ENCODE results near the gene SARDH. TPM values are rescaled to one million over a fixed set of nuclear protein-coding genes. Genes with fewer than 3 reads are reported as not detected.

The SARDH gene
- total and polyA plus RNA-seq, 7 donors, result 0.49 to 3.0 (median 1.9) TPM; not detected in 1

Other genes starting within 250 kb of the SARDH start
- gene MYMK, start 213.4 kb downstream of the SARDH start, total RNA-seq, result not detected
- gene MYMK, start 213.4 kb downstream of the SARDH start, polyA plus RNA-seq, result not detected
- gene ADAMTSL2, start 203.6 kb downstream of the SARDH start, total RNA-seq, result 1 to 10 TPM in 2 of 4 donors, under 1 TPM in 2; 0.33 to 4.2 (median 0.94) TPM
- gene ADAMTSL2, start 203.6 kb downstream of the SARDH start, polyA plus RNA-seq, result 1 to 10 TPM in 1 of 3 donors, under 1 TPM in 2; 0.46 to 1.8 (median 0.60) TPM
- 1 to 10 TPM in 2 of 4 donors, under 1 TPM in 1, not detected in 1; 0.83 to 1.5 (median 1.1) TPM for gene FAM163B, start 129.0 kb downstream of the SARDH start, total RNA-seq
- gene FAM163B, start 129.0 kb downstream of the SARDH start, polyA plus RNA-seq, result 1 to 10 TPM in 2 of 3 donors, under 1 TPM in 1; 0.29 to 2.4 (median 1.4) TPM
- gene DBH, start 102.0 kb downstream of the SARDH start, total RNA-seq, result not detected
- gene DBH, start 102.0 kb downstream of the SARDH start, polyA plus RNA-seq, result under 1 TPM in 1 of 3 donors, not detected in 2; 0.01 TPM